ENCODE results near the gene SGSH. TPM values are rescaled to one million over a fixed set of nuclear protein-coding genes. Genes with fewer than 3 reads are reported as not detected.

The SGSH gene
- total RNA-seq, 1 donor from 2014 or later = 47.6 TPM

DNA sequence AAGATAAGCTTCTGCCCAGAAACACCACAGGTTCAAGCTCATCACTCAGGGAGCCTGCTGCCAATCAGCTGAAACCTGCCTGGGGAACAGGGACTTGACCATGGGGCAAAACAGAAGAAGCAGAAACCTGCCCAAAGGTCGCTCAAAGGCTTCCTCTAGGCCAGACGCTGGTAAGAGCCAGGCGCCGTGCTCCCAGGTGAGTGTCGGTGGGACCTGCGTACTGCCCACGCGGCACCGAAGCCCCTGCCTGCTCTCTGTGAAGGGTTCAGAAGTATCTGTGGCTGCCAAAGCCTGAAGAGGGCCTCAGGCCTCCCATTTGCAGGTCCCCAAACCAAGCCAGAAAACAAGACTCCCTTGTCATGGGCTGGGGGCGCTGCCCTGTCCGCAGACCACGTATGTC lies 10.4 kb downstream of the SGSH start:
- TF ChIP-seq POLR2AphosphoS5 (IDR thresholded peaks at IDR 0.05; ENCODE audit: insufficient read depth in 1 of 2, low read depth in 1 of 2) (no peak), POLR2A (IDR thresholded peaks at IDR 0.05) (no peak)
- TF ChIP-seq, protein P1, sequence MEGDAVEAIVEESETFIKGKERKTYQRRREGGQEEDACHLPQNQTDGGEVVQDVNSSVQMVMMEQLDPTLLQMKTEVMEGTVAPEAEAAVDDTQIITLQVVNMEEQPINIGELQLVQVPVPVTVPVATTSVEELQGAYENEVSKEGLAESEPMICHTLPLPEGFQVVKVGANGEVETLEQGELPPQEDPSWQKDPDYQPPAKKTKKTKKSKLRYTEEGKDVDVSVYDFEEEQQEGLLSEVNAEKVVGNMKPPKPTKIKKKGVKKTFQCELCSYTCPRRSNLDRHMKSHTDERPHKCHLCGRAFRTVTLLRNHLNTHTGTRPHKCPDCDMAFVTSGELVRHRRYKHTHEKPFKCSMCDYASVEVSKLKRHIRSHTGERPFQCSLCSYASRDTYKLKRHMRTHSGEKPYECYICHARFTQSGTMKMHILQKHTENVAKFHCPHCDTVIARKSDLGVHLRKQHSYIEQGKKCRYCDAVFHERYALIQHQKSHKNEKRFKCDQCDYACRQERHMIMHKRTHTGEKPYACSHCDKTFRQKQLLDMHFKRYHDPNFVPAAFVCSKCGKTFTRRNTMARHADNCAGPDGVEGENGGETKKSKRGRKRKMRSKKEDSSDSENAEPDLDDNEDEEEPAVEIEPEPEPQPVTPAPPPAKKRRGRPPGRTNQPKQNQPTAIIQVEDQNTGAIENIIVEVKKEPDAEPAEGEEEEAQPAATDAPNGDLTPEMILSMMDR (IDR thresholded peaks at IDR 0.05) = no peak
- DNase-seq (ENCODE audit: extremely low spot score in 2 of 2) = no peak
- no peak overlapping the region for H3K4me3 ChIP-seq
- H3K36me3 ChIP-seq = peaks cover 5 to 47% of the 10 kb centered on the region in 2 donors
- intact Hi-C loops (cut with DNase I) = no loop called here
- no peak overlapping the region for H3K27ac ChIP-seq
- H3K9me3 ChIP-seq = no peaks in the 10 kb centered on the region
- no peaks in the 10 kb centered on the region for H3K27me3 ChIP-seq
- no peaks in the 10 kb centered on the region for H3K4me1 ChIP-seq

DNA sequence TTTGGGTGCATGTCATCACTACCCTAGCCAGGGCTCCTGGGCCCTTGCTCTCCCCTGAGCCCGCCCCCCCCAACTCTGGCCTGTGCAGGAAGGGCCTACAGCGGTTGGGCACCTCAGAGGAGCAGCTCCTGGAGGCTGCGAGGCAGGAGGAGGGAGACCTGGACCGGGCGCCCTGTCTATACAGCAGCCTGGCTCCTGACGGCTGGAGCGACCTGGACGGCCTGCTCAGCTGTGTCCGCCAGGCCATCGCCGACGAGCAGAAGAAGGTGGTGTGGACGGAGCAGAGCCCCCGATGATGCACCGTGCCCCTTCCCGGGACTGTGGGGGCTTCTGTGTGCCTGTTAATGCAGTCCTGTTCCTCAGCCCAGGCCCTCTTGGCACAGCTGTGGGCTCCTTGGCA lies 12.1 kb downstream of the SGSH start:
- H3K4me3 ChIP-seq = no peak overlapping the region

DNA sequence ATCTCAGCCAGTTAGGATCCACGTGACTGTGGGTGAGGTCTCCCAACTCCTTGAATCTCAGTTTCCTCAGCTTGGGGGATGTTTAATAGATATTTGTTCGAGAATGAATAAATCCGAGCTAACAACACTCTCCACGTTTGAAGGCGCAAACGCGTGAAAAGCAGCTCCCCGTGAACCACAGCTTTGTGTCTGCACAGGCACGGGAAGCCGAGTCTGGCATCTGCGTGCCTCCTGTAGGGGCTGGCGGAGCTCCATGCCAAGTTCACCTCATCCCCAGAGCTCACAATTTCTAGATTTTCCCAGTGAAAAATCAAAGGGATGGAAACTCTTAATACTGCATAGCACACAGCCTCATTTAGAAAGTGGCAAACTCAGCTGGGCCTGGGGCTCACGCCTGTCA lies 14.3 kb downstream of the SGSH start:
- Histone ChIP-seq H3K27ac (no peak overlapping the region), H3K4me1 (no peaks in the 10 kb centered on the region), H3K27me3 (no peaks in the 10 kb centered on the region), H3K4me3 (no peak overlapping the region), H3K36me3 (peaks cover 0 to 20% of the 10 kb centered on the region in 2 donors), H3K9me3 (no peaks in the 10 kb centered on the region)
- DNase-seq (ENCODE audit: extremely low spot score in 2 of 2) = no peak
- TF ChIP-seq, protein P1 (IDR thresholded peaks at IDR 0.05) = no peak
- TF ChIP-seq POLR2A (IDR thresholded peaks at IDR 0.05) (no peak), POLR2AphosphoS5 (IDR thresholded peaks at IDR 0.05; ENCODE audit: insufficient read depth in 1 of 2, low read depth in 1 of 2) (no peak)
- intact Hi-C loops (cut with DNase I) = no loop called here

More for the DNA sequence above, 12.1 kb downstream of the SGSH start:
- Histone ChIP-seq H3K36me3 (peaks cover 5 to 37% of the 10 kb centered on the region in 2 donors), H3K9me3 (no peaks in the 10 kb centered on the region), H3K4me1 (no peaks in the 10 kb centered on the region), H3K27me3 (no peaks in the 10 kb centered on the region), H3K27ac (no peak overlapping the region)
- TF ChIP-seq, protein P1 (IDR thresholded peaks at IDR 0.05) = no peak
- no peak for DNase-seq (ENCODE audit: extremely low spot score in 2 of 2)
- intact Hi-C loops (cut with DNase I) = no loop called here

DNA sequence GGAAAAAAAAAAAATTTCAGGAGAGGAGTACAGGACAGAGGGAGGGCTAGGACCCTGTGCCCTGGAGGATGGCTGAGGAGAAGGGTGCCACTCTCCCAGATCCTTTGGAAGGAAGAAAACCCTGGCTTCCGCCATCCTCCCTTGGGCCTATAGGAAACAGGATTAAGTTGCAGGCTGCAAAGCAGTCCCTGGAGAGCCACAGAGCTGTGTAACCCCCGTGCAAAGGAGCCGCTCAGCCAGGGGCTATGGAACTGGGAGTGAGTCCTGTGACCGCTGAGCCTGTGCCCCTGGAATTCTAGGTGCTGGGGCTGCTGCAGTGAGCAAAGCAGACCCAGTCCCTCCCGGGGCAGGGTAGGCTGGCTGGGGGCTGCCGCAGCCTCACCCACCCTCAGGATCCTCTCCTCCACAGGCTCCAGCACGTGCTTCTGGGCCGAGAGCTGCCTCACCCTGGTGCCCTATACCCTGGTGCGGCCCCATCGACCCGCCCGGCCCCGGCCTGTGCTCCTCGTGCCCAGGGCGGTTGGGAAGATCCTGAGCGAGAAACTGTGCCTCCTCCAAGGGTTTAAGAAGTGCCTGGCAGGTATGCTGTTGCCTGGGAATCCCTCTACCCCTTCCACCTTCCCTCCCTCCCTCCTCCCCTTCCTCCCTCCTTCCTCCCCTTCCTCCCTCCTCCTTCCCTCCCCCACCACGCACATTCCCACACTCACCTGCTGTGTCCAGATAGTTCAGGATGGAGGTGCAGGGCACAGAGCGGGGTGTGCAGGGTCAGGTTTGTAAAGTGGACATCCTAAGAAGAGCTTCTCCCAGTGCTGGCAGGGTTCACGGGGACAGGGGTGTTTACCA lies 15.3 kb downstream of the SGSH start:
- Histone ChIP-seq H3K36me3 (peaks cover 0 to 11% of the 10 kb centered on the region in 2 donors), H3K4me1 (no peaks in the 10 kb centered on the region), H3K27me3 (no peaks in the 10 kb centered on the region), H3K9me3 (no peaks in the 10 kb centered on the region), H3K27ac (no peak overlapping the region), H3K4me3 (no peak overlapping the region)
- intact Hi-C loops (cut with DNase I) = no loop called here
- TF ChIP-seq POLR2A (IDR thresholded peaks at IDR 0.05) (no peak), POLR2AphosphoS5 (IDR thresholded peaks at IDR 0.05; ENCODE audit: insufficient read depth in 1 of 2, low read depth in 1 of 2) (no peak)
- TF ChIP-seq, protein P1 (IDR thresholded peaks at IDR 0.05) = no peak
- DNase-seq (ENCODE audit: extremely low spot score in 2 of 2) = no peak

DNA sequence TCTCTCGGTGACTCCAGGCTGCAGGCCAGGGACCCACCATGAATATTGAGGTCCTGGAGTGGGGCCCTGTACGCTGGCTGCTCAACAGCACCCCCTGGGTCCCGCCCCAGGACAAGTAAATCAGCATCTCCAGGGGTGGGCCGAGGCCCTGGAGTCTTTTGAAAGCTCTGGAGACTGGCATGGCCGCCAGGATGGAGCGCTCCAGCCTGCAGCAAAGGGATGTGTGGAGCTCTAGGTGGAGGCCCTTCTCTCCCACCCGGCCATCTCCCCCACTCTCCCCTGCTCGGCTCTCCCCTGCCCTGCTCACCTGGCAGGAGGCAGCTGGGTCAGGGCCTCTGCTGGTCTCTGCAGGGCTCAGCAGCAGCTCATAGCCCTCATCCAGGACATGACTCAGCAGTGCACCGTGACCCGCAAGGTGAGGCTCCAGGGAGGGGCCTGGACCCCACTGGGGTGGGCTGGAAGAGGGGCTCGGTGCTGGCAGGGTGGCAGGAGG lies 16.6 kb downstream of the SGSH start:
- TF ChIP-seq POLR2A (IDR thresholded peaks at IDR 0.05) (no peak), POLR2AphosphoS5 (IDR thresholded peaks at IDR 0.05; ENCODE audit: insufficient read depth in 1 of 2, low read depth in 1 of 2) (no peak)
- TF ChIP-seq, protein P1 (IDR thresholded peaks at IDR 0.05) = no peak
- H3K4me3 ChIP-seq = no peak overlapping the region
- H3K27me3 ChIP-seq = no peaks in the 10 kb centered on the region
- H3K4me1 ChIP-seq = no peaks in the 10 kb centered on the region
- H3K9me3 ChIP-seq = no peaks in the 10 kb centered on the region
- intact Hi-C loops (cut with DNase I) = no loop called here
- peaks cover 0 to 5% of the 10 kb centered on the region in 2 donors for H3K36me3 ChIP-seq
- no peak for DNase-seq (ENCODE audit: extremely low spot score in 2 of 2)
- H3K27ac ChIP-seq = no peak overlapping the region

Measured in vagina (tissue), 2 donors.